ENCODE measurements around the gene PIGV.
"Not testable (repeated sequence)": the region's sequence is repeated elsewhere in the genome, so short reads cannot be mapped to it uniquely, and the experiment has no call there.

PIGV gene

DNA sequence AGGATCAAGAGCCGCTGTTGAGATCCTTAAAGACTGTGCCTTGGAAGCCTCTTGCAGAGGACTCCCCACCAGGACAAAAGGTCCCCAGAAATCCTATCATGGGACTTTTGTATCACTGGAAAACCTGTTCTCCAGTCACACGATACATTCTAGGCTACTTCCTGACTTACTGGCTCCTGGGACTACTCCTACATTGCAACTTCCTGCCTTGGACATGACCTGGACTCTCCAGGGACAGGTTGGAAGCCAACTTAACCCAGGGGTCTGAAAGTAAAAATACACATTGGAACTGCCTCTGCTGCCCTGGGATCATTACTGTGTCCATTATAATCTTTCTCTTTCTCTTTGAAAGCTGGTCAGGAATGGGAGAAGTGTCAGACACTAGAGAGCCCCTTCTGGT is 9.9 kb downstream of the PIGV start:
- no peak for DNase-seq

DNA sequence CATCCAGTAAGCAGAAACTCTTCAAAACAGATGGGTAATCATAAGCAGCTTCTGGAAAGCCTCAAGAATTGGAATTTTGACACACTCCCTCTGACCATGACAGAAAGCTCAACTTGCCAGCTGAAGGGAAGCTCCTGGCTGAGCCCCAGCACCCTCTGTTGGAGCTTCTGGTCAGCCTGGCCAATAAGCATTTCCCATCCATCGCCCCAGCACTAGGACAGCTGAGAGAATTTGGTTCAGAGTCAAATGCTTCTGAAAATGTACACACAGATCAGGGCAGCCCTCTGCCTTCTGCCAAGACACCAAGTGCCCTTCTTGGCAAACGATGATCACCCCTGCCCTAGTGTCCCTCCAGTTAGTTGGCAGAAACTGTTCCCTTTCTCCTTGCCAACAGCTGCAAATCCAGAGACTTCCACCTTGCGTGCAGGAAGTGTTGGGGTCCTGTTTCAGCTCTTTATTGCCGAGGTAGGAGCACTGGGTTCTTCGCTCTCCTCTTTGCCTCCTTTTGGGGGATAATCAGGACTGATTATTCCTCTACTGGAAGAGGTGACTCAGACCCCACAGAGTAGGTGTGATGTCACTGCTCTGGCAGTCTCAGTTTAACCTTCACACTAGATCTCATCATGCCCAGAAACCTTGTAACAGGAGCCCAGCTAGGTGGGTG is 11.9 kb downstream of the PIGV start:
- no peak for DNase-seq

DNA sequence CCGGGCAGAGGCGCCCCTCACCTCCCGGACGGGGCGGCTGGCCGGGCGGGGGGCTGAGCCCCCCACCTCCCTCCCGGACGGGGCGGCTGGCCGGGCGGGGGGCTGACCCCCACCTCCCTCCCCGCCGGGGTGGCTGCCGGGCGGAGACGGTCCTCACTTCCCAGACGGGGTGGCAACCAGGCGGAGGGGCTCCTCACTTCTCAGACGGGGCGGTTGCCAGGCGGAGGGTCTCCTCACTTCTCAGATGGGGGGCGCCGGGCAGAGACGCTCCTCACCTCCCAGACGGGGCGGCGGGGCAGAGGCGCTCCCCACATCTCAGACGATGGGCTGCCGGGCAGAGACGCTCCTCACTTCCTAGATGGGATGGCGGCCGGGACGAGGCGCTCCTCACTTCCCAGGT is 16.2 kb downstream of the PIGV start:
- not testable (repeated sequence) for DNase-seq

DNA sequence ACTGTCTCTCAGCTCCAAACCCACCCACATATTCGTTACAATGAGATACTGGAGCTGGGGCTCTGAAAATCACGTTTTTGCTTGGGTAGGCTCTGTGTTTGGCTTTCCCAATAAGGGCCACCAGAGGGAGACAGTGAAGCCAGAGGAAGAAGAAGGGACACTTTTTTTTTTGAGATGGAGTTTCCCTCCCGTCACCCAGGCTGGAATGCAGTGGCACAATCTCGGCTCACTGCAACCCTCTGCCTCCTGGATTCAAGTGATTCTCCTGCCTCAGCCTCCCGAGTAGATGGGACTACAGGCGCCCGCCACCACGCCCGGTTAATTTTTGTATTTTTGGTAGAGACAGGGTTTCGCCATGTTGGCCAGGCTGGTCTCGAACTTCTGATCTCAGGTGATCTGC is 22.4 kb downstream of the PIGV start:
- peak; percentile 81 for DNase-seq

DNA sequence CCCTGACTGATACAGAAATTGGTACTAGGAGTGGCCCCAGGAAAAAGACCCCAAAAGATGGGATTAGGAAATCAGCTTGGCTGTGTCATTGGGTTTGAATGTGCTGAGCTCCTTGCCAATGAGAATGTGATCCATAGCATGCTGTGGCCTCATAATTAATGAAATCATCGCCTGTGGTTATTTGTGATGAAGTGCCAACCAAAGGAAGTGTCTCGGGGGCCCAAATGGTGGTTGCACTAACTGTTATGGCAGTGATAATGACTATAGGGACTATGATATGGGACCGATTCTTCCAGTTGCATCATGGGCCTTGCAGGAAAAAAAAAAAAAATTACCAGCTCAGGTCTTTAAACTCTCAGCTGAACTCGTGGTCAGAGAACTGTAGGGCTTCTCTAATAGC is 23.3 kb downstream of the PIGV start:
- no peak for DNase-seq

DNA sequence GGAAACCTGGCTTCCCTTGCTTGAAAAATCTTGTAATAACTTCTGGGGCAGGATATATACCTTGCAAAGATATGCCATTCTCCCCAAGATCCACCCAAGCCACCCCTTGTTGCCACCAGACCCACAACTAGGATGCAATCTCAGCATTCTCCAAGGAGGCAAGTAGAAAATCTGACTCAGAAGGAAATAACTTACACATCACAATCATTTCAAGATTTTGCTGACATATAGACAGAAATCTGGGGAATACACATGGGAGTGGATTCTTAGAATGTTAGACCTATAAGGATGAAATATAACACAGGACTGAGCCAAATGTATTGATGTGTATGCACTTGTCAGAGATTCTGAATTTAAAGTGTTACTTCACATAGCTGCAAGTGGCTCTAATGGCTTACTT is 24.0 kb downstream of the PIGV start:
- no peak for DNase-seq

DNA sequence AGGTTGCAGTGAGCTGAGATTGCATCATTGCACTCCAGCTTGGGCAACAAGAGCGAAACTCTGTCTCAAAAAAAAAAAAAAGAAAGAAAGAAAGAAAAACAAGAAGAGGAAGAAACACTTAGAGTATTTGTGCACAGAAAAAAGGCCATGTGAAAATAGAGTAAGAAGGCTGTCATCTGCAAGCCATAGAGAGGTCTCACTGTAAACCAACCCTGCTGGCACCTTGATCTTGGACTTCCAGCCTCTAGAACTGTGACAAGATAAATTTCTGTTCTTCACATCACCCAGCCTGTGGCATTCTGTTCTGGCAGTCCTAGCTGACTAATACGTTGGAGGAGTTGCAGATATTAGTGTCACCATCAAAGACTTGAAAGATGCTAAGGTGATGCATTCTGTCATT is 26.6 kb downstream of the PIGV start:
- DNase-seq = no peak

DNA sequence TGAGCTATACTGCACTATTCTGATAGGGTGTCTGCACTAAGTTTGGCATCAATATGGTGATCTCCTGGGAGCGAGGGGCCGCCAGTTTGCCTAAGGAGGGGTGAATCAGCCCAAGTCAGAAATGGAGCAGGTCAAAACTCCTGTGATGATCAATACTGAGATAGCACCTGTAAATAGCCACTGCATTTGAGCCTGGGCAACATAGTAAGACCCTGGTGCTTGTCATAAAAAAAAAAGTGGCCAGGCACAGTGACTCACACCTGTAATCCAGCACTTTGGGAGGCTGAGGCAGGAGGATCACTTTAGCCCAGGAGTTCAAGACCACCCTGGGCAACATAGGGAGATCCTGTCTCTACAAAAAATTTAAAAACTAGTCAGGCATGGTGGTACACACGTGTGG is 27.1 kb downstream of the PIGV start:
- DNase-seq = no peak

DNA sequence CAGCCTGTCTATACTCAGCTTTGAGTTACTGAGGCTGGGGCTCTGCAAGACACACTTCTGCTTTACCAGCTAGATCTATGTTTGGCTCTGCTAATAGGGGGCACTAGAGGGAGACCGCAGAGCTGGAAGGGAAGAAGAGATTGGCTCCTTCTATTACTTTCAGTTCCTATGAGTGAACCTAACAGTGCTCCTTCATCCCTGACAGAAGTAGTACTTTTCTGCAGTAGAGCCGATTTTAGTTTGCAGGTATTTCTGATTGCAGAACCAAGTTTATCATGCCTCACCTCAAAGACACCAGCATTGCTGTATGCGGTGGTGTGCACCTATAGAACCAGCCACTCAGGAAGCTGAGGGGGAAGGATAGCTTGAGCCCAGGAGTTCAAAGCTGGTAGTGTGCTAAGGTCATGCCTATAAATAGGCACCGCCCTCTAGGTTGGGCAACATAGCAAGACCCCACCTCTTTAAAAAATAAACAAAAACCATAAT is 33.1 kb downstream of the PIGV start:
- peak; percentile 72 for DNase-seq

DNA sequence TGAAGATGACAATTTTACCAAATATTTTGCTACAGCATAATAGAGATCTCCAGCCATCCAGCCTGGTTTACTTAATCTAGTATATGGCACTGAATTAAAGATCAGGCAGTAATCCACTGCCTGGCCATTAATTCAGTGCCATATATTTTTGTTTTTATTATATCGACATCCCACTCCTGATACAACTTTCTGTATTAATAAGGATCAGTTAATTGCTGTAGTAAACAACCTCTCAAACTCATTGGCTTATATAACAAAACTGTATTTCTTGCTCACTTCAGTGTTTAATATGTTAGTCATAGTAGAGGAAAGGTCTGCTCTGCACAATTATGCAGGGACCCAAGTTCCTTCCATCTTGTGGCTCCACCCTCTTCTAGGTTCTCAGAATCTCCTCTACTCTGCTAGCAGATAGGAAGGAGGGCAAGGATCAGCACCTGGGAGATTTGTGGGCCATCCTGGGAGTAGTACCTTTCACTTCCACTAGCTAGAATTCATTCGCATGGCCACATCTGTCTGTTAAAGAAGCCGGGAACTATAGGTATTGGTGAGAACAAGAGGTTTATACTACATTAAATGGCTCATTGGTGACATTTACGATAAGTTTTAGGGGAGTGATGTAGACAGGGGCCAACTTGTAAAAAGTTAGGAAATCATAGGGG is 35.1 kb downstream of the PIGV start:
- DNase-seq = no peak

DNA sequence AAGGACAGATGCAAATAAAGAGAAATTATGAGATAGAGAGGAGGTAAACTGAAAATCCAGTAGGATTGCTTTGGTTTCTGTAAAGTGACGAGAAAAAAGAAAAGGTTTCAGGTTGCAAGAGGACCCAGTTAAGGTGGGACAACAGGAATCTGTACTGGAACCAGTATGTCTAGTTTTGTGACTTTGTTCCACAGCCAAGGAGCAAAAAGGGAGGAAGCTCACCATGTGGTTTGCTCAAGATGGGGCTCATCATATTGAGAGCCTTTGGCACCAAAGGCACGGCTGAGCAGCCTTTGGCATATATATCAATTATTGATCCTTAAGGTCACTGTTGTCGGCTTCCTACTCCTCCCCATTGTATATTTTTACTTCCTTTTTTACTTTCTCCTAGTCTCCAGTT is 37.0 kb downstream of the PIGV start:
- no peak for DNase-seq

DNA sequence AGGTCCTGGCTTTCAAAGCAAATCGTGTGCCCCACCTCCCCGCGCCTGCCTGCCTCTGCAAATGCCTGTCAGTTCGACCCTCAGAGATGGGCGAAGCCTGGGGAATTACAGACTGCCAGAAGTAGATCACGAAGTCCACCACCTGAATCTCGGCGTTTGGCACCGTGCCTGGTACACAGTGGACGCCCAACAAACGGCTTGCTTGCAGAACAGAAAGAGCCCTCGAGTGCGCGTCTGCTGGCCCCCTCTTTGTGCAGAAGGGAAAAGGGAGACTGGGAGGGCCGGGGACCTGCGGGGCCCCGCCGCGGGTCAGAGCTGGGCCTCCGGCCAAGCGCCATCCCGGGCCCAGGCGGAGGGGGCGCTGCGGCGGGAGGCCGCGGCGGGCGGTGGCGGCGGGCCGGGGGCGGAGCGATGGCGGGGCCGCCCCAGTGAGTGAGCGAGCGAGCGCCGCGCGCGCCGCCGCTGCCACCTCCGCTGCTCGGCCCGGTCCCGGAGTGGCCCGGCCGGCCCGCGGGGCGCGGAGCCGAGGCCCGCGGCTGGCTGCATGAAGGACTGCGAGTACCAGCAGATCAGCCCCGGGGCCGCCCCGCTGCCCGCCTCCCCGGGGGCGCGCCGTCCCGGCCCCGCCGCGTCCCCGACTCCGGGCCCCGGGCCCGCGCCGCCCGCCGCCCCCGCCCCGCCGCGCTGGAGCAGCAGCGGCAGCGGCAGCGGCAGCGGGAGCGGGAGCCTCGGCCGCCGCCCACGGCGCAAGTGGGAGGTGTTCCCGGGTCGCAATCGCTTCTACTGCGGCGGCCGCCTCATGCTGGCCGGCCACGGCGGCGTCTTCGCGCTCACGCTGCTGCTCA is 38.7 kb downstream of the PIGV start, which contains the start of gene ZDHHC18:
Gene ZDHHC18, plus strand, starts transcription at position 428 of the 845 bp plus-strand sequence. Its CDS starts 117 bp downstream, at position 545.
- DNase-seq = peak; percentile 63

DNA sequence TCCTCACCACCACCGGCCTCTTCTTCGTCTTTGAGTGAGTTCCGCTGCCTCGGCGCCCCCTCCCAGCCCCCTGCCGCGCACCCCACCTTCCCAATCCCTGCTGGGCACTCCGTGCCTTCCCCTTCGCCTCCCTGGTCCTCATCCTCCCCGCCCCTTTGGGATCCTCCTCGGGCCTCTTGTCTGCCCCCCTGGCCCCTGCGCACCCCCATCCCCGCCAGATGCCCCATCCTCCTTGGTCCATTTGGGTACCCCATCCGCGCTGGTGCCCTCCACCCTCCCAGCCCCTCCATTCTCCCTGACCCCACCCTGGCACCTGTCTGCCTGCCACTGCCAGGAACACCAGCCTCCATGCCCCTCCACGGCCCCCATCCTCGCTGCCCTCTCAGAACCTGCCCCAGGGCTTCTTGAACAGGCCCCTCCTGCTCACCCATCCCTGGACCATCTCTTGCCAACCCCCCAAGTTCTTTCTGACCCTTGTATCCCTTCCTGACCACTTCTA is 39.4 kb downstream of the PIGV start:
- no peak for DNase-seq

DNA sequence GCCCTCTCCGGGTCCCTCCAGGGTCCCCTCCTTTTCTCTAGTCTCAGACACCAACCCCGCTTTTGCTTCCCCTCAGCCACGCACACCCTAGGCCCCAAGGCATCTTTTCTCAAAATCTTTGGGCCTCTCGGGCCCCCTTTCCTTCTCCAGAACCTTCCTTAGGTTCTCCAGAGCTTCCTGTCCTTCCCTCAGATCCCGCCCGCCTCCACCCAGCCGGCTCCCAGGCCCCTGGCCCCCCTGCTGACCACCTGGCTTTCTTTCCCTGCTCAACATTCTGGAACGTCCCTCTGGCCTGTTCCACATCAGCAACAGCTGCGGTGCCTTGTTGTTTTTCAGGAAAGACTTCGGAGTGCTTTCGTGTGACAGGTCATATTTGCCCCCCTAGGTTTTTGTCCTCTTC is 39.9 kb downstream of the PIGV start:
- DNase-seq = no peak

DNA sequence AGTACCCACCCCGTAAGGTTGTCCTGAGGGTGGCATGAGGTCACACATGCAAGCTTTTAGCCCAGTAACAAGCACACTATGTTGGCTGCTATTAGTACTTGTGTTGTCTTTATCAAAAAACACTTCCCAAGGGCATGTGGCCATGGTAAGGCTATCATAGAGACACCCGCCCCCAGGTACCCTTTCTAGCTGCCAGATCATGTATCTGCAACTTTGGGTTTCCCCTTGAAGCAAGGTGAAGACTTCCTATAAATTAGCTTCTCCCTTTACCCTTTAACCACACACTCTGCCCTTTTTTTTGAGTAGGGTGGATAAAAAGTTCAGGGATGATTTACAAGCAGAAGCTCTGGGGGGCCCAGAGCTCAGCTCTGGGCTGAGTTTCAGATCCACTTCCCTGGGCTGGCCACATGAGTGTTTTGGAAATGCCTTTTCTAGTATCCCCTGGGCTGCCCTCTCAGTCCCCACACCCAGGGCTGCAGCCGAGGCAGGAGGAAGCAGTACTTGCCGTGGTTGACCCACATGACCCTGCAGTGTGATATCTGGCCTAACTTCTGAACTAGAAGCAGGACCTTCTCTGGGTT is 40.8 kb downstream of the PIGV start:
- DNase-seq = peak; percentile 51

DNA sequence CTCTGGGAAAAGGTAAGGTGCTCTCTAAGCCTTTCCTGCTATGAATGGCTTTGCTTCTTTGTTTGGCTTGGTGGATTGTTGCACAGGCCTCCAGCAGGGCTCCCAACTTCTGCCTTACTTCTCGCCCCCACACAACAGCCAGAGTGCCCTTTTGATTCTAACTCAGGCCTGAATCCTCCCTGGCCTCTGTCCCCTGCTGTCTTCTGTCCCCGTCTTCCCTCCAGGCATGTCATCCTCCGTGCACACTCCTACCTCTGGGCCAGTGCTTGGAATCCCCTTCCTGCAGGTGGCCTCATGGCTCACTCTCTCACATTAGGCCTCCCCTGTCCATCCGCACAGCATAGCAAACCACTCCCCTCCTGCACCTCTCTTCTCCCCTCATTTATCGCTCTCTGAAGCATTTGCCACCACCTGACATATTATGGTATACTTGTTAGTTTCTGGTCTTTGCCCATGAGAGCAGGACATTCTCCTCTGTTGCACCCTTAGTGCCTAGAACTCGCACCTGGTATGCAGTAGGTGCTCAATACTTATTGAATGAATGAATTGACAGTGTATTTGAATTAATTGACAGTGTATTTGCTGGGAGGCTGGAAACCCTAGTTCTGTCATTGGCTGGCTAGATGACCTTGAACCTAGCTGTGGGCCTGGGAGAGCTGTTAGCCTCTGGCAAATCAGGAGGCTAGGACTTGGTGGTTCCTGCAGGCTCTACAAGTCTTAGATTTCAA is 41.6 kb downstream of the PIGV start:
- DNase-seq = no peak

DNA sequence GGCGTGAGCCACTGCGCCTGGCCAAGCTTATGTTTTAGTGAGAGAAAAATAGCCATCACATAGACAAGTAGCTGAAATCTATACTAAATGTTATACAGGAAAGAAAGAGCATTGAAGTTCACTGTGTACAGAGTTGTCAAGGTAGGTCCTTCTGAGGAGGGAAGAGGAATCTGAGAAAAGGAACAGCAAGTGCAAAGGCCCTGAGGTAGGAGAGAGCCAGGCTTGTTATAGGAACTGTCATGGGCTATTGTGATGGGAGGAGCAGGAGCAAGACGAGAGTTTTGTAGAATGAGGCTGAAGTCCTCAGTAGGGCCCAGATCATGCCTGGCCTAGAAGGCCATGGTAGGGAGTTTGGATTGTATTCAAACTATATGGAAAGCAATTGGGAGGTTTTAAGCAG is 43.3 kb downstream of the PIGV start:
- no peak for DNase-seq

DNA sequence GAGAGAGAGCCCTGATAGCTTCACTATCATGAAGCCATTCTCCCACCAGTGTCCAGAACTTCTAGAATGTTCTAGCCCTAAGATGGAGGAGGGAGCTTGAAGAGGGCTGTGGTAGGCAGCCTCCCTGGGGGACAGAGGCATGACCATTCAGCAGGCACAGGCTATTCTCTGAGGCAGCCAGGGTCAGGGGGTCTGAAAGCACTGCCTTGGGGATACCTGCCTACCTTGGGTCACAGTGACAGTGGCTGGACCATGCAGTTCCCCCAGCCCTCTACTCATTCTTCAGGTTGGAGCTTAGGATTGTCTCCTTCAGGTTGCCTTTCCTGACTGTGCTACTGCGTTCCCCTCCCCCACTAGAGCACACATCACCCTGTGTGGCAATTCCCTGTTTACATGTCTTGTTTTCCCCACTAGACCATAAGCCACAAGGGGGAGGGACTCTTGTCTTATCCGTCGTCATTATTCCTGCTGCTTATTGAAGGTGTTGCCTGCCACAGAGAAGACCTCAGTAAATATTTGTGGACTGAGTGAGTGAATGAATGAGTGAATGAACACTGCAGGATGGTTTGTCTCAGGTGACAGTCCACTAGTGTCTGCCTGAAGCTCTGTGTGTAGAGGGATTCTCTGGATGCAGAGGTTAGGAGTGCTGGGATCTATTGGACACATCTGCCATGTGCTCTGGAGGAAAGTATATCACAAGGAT is 43.9 kb downstream of the PIGV start:
- peak; percentile 27 for DNase-seq

DNA sequence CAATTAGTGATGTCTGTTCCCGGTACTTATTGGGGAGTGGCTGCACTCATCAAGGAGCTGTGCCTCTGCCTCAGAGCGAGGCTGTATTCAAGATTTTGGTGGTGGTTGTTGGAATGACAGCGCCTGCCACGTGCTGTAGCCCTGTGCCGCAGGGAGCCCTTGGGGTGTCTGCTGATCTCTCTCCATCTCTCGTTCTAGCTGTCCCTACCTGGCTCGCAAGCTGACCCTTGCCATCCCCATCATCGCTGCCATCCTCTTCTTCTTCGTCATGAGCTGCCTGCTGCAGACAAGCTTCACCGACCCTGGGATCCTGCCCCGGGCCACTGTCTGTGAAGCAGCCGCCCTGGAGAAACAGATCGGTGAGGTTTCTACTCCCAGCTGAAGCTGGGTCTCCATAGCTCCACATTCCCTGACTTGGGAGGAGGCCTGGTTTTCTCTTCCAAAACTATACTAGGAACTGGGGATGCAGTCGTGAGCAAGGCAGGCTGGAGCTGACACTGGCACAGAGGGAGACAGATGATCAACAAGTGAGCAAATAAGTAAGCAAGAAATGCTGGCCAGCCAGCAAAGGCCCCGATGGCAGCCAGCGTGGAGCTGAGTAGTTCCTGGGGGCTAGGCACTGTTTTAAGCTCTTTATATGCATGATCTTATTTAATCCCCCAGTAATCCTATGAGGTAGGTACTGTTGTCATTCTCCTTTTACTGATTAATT is 44.7 kb downstream of the PIGV start:
- no peak for DNase-seq

DNA sequence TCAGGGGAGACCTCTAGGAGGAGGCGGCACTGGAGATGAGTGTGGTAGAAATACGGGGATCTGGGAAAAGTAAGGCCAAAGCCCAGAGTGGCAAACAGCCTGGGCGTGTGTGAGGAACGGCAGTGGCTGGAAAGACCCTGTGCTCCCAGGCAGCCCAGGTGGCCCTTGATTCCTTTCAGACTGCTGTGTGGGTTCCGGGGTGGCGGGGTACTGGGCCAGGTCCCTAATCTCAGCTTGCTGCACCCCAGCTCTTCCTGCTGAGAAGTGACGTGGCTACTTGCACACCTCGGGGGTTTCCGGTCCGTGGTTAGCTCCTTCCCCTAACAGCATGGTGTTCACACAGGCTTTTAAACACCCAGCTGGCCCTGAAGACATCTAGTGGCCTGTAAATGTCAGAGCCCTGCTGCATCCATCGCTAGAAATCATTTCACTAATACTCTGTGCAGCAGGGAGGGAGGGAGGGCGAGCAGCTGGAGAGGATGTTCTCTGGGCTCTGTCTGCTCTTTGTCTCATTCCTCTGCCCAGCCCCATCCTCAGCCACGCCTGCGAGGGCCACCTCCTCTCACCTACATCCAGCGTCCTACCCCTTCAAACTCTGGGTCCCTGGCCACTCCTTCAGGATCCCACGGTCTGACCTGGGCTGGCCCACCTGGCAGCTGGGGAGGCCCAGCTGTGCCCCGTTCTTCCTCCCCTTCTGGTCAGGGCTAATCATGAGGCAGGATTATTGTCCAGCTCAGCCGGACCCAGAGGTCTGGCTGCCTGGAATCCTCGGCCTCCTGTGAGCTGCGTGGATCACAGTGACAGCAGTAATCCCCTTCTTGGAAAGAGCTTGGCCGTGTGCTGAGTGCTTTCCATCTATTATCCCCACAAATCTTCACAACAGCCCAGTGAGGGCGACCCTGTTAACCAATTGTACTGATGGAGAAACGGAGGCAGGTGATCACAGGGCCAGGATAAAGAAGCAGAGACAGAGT is 46.0 kb downstream of the PIGV start:
- DNase-seq = peak; percentile 96

Measured in CD4-positive, alpha-beta T cell treated with Interleukin-15 for 1 hour (primary cell).